Muscle layer of duodenum (tissue), 2 donors: ENCODE measurements around the gene DUS2.

Experiments used
- H3K27ac ChIP-seq: one replicate; pipeline ENCODE4 v1.7.0; 2013; ENCODE audit warnings: mild to moderate bottlenecking, low read length
- H3K27me3 ChIP-seq: one replicate; pipeline ENCODE4 v1.7.0; 2013; ENCODE audit warnings: low read depth, mild to moderate bottlenecking, control low read depth, low read length
- H3K36me3 ChIP-seq, 2 donors: one replicate each; pipeline ENCODE4 v1.7.0; 2013; ENCODE audit warnings: low read length in 2 of 2, control low read depth in 1 of 2, mild to moderate bottlenecking in 1 of 2; ENCODE audit not compliant: insufficient read depth in 2 of 2, control insufficient read depth in 1 of 2
- H3K4me1 ChIP-seq, 2 donors: one replicate each; pipeline ENCODE4 v1.7.0; 2013; ENCODE audit warnings: low read length in 2 of 2, mild to moderate bottlenecking in 2 of 2, control low read depth in 1 of 2, moderate library complexity in 1 of 2; ENCODE audit not compliant: insufficient read depth in 2 of 2, control insufficient read depth in 1 of 2
- H3K4me3 ChIP-seq, 2 donors: one replicate each; pipeline ENCODE4 v1.7.0; 2013; ENCODE audit warnings: low read length in 2 of 2, low read depth in 1 of 2, mild to moderate bottlenecking in 1 of 2
- H3K9me3 ChIP-seq, 2 donors: one replicate each; pipeline ENCODE4 v1.7.0; 2013; ENCODE audit warnings: low read length in 2 of 2, control low read depth in 1 of 2, mild to moderate bottlenecking in 1 of 2; ENCODE audit not compliant: control insufficient read depth in 1 of 2
- donor health status: healthy.

Gene DUS2

GRCh38 chr16:68081861-68082628 is 59.0 kb downstream of the DUS2 start:
- Histone ChIP-seq H3K27ac (no peak overlapping the region), H3K4me3 (no peak overlapping the region), H3K9me3 (no peaks in the 10 kb centered on the region), H3K27me3 (no peaks in the 10 kb centered on the region), H3K36me3 (peaks cover 7 to 26% of the 10 kb centered on the region in 2 donors), H3K4me1 (peaks cover 34 to 37% of the 10 kb centered on the region in 2 donors)

GRCh38 chr16:68082629-68083238 is 59.6 kb downstream of the DUS2 start:
- H3K9me3 ChIP-seq, result no peaks in the 10 kb centered on the region
- peaks cover 34 to 44% of the 10 kb centered on the region in 2 donors for H3K4me1 ChIP-seq
- H3K36me3 ChIP-seq, result peaks cover 5 to 22% of the 10 kb centered on the region in 2 donors
- no peak overlapping the region for H3K4me3 ChIP-seq
- no peak overlapping the region for H3K27ac ChIP-seq
- H3K27me3 ChIP-seq, result no peaks in the 10 kb centered on the region

GRCh38 chr16:68083239-68083781 is 60.2 kb downstream of the DUS2 start:
- no peak overlapping the region for H3K4me3 ChIP-seq
- peaks cover 34 to 45% of the 10 kb centered on the region in 2 donors for H3K4me1 ChIP-seq
- peaks cover 0 to 16% of the 10 kb centered on the region in 2 donors for H3K36me3 ChIP-seq
- no peaks in the 10 kb centered on the region for H3K27me3 ChIP-seq
- H3K9me3 ChIP-seq, result no peaks in the 10 kb centered on the region
- peak overlapping the region; percentile 97 for H3K27ac ChIP-seq

GRCh38 chr16:68083861-68084503 is 60.9 kb downstream of the DUS2 start:
- peak overlapping the region; percentile 97 for H3K27ac ChIP-seq
- no peaks in the 10 kb centered on the region for H3K9me3 ChIP-seq
- no peaks in the 10 kb centered on the region for H3K27me3 ChIP-seq
- H3K36me3 ChIP-seq, result peaks cover 0 to 9% of the 10 kb centered on the region in 2 donors
- H3K4me1 ChIP-seq, result peaks cover 33 to 42% of the 10 kb centered on the region in 2 donors
- H3K4me3 ChIP-seq, result peak overlapping the region; percentile 68 to 89

GRCh38 chr16:68084504-68085258 is 61.6 kb downstream of the DUS2 start:
- Histone ChIP-seq H3K9me3 (no peaks in the 10 kb centered on the region), H3K4me1 (peaks cover 29 to 43% of the 10 kb centered on the region in 2 donors), H3K4me3 (peak overlapping the region; percentile 68 to 89), H3K27me3 (no peaks in the 10 kb centered on the region), H3K27ac (peak overlapping the region; percentile 97), H3K36me3 (peaks cover 0 to 2% of the 10 kb centered on the region in 2 donors)

GRCh38 chr16:68085259-68086071 is 62.4 kb downstream of the DUS2 start, which contains the start of gene NFATC3:
Gene NFATC3 (plus strand): TSS chr16:68085370. CDS start chr16:68085682, 312 bp downstream.
- peak within 1 kb of the TSS; percentile 92 to 96 for H3K4me3 ChIP-seq
- H3K4me1 ChIP-seq, result peaks cover 22 to 42% of the 10 kb centered on the region in 2 donors
- H3K36me3 ChIP-seq, result no peaks in the 10 kb centered on the region
- H3K27me3 ChIP-seq, result no peaks in the 10 kb centered on the region
- H3K27ac ChIP-seq, result peak within 1 kb of the TSS; percentile 97
- H3K9me3 ChIP-seq, result no peaks in the 10 kb centered on the region

- no peaks in the 10 kb centered on the region for H3K27me3 ChIP-seq
- peak overlapping the region; percentile 92 to 96 for H3K4me3 ChIP-seq
- H3K36me3 ChIP-seq, result no peaks in the 10 kb centered on the region
- peak overlapping the region; percentile 68 for H3K27ac ChIP-seq
- H3K4me1 ChIP-seq, result peaks cover 31 to 37% of the 10 kb centered on the region in 2 donors
- no peaks in the 10 kb centered on the region for H3K9me3 ChIP-seq
These were observed 63.3 kb downstream of the DUS2 start for GRCh38 chr16:68086336-68086841.

- peaks cover 29 to 40% of the 10 kb centered on the region in 2 donors for H3K4me1 ChIP-seq
These were observed 63.8 kb downstream of the DUS2 start for GRCh38 chr16:68086860-68087268.

GRCh38 chr16:68087688-68088087 is 64.6 kb downstream of the DUS2 start:
- Histone ChIP-seq H3K27me3 (no peaks in the 10 kb centered on the region), H3K4me3 (no peak overlapping the region), H3K27ac (no peak overlapping the region), H3K36me3 (no peaks in the 10 kb centered on the region), H3K4me1 (peaks cover 25 to 40% of the 10 kb centered on the region in 2 donors), H3K9me3 (no peaks in the 10 kb centered on the region)

More at GRCh38 chr16:68086860-68087268, 63.8 kb downstream of the DUS2 start:
- H3K27me3 ChIP-seq, result no peaks in the 10 kb centered on the region
- peak overlapping the region; percentile 92 to 96 for H3K4me3 ChIP-seq
- peak overlapping the region; percentile 68 for H3K27ac ChIP-seq
- H3K9me3 ChIP-seq, result no peaks in the 10 kb centered on the region
- no peaks in the 10 kb centered on the region for H3K36me3 ChIP-seq
